ENCODE results near the gene POLL.

DNA sequence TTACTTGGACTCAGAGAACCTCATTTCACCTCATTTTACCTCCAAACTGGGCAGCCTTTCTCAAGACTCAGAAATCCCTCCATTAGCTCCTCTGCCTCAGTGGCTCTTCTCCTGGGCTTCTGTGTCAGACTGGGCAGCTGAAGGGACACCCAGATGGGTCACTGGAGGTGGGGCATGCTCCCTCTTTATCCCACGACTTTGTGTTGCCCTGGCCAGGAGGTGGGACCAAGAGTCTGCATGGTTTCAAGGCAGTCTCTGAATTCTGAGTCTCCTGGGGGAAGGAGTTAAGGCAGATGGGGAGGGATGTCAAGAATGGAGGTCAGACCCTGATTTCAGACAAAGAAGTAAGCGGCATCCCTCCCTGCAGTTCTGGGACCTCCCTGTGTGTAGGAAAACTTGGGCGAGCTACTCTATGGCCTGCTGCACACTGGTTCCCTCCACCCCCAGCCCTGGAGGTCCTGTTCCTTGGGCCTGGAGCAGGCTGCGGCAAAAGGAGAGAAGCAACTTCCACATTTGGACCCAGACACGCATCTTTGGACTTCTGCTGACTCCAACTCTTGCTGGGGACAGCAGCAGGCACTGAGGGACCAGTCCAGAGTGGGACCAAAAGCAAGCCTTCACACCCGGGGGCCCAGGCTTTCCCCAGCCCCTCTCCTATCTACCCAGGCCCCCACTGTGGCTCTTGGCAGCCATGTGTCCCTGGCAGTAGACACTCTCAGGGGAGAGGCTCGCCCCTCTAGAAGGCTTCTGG, 10.8 kb downstream of the POLL start:
- no peak for TF ChIP-seq CTCF (IDR thresholded peaks at IDR 0.05)
- no peak for TF ChIP-seq EZH2phosphoT487 (IDR thresholded peaks at IDR 0.05)
- no peak for TF ChIP-seq EZH2 (IDR thresholded peaks at IDR 0.05)
